Measurements from ENCODE around the gene NRG2.

Gene NRG2

GRCh38 chr5:139810341-139811273 lies 232.5 kb downstream of the NRG2 start:
- no peak overlapping the region for H3K27ac ChIP-seq
- no peak overlapping the region for H3K9ac ChIP-seq
- H2AFZ ChIP-seq, result no peak overlapping the region
- no peaks in the 10 kb centered on the region for H3K79me2 ChIP-seq
- H3K27me3 ChIP-seq (ENCODE audit: control insufficient read depth, insufficient read depth, low read length), result no peaks in the 10 kb centered on the region
- no peak for TF ChIP-seq CTCF (IDR thresholded peaks at IDR 0.05)
- H3K4me3 ChIP-seq (ENCODE audit: low read depth, low read length), result no peak overlapping the region
- no peak overlapping the region for H3K4me2 ChIP-seq (ENCODE audit: low read length)
- no peaks in the 10 kb centered on the region for H3K9me3 ChIP-seq (ENCODE audit: control insufficient read depth, low read length)
- no peaks in the 10 kb centered on the region for H3K4me1 ChIP-seq
- no peaks in the 10 kb centered on the region for H3K36me3 ChIP-seq (ENCODE audit: control insufficient read depth, insufficient read depth, low read length)

- Histone ChIP-seq H2AFZ (no peak overlapping the region), H3K79me2 (no peaks in the 10 kb centered on the region), H3K4me1 (no peaks in the 10 kb centered on the region), H3K9me3 (ENCODE audit: control insufficient read depth, low read length) (no peaks in the 10 kb centered on the region), H3K27me3 (ENCODE audit: control insufficient read depth, insufficient read depth, low read length) (no peaks in the 10 kb centered on the region), H3K4me2 (ENCODE audit: low read length) (no peak overlapping the region), H3K4me3 (ENCODE audit: low read depth, low read length) (no peak overlapping the region), H3K9ac (no peak overlapping the region), H3K27ac (no peak overlapping the region), H3K36me3 (ENCODE audit: control insufficient read depth, insufficient read depth, low read length) (no peaks in the 10 kb centered on the region)
- TF ChIP-seq CTCF (IDR thresholded peaks at IDR 0.05), result no peak
Observed at GRCh38 chr5:139809331-139809810, 233.7 kb downstream of the NRG2 start.

- no peak overlapping the region for H3K27ac ChIP-seq
- no peaks in the 10 kb centered on the region for H3K4me1 ChIP-seq
- no peak overlapping the region for H3K4me2 ChIP-seq (ENCODE audit: low read length)
- H3K79me2 ChIP-seq, result no peaks in the 10 kb centered on the region
- no peak overlapping the region for H3K9ac ChIP-seq
- no peak overlapping the region for H2AFZ ChIP-seq
- no peaks in the 10 kb centered on the region for H3K27me3 ChIP-seq (ENCODE audit: control insufficient read depth, insufficient read depth, low read length)
- H3K9me3 ChIP-seq (ENCODE audit: control insufficient read depth, low read length), result no peaks in the 10 kb centered on the region
- TF ChIP-seq CTCF (IDR thresholded peaks at IDR 0.05), result no peak
- H3K36me3 ChIP-seq (ENCODE audit: control insufficient read depth, insufficient read depth, low read length), result no peaks in the 10 kb centered on the region
- no peak overlapping the region for H3K4me3 ChIP-seq (ENCODE audit: low read depth, low read length)
Observed at GRCh38 chr5:139808481-139809330, 234.4 kb downstream of the NRG2 start.

GRCh38 chr5:139807647-139808030 lies 235.5 kb downstream of the NRG2 start:
- Histone ChIP-seq H3K27me3 (ENCODE audit: control insufficient read depth, insufficient read depth, low read length) (no peaks in the 10 kb centered on the region), H3K4me1 (no peaks in the 10 kb centered on the region), H3K9ac (no peak overlapping the region), H3K27ac (no peak overlapping the region), H3K36me3 (ENCODE audit: control insufficient read depth, insufficient read depth, low read length) (no peaks in the 10 kb centered on the region), H3K79me2 (no peaks in the 10 kb centered on the region), H3K9me3 (ENCODE audit: control insufficient read depth, low read length) (no peaks in the 10 kb centered on the region), H2AFZ (no peak overlapping the region), H3K4me3 (ENCODE audit: low read depth, low read length) (no peak overlapping the region), H3K4me2 (ENCODE audit: low read length) (no peak overlapping the region)
- TF ChIP-seq CTCF (IDR thresholded peaks at IDR 0.05), result no peak

Data from parathyroid adenoma (tissue), 2 donors.